Muscle layer of colon (tissue), 2 donors: ENCODE data around the gene PRM1.

Experiments used
- H3K27ac ChIP-seq: one replicate; pipeline ENCODE4 v1.7.0; 2013; ENCODE audit warnings: low read depth, mild to moderate bottlenecking, low read length, moderate library complexity
- H3K27me3 ChIP-seq, 2 donors: one replicate each; pipeline ENCODE4 v1.7.0; 2013; ENCODE audit warnings: low read length in 2 of 2, mild to moderate bottlenecking in 2 of 2; ENCODE audit not compliant: insufficient read depth in 2 of 2, control insufficient read depth in 1 of 2
- H3K36me3 ChIP-seq: one replicate; pipeline ENCODE4 v1.7.0; 2013; ENCODE audit warnings: mild to moderate bottlenecking, low read length; ENCODE audit not compliant: insufficient read depth
- H3K4me1 ChIP-seq: one replicate; pipeline ENCODE4 v1.7.0; 2013; ENCODE audit warnings: mild to moderate bottlenecking, low read length; ENCODE audit not compliant: insufficient read depth
- H3K4me3 ChIP-seq, 2 donors: one replicate each; pipeline ENCODE4 v1.7.0; 2013; ENCODE audit warnings: low read length in 2 of 2, low read depth in 1 of 2, mild to moderate bottlenecking in 1 of 2, moderate library complexity in 1 of 2
- H3K9ac ChIP-seq: one replicate; pipeline ENCODE4 v1.7.0; 2013; ENCODE audit warnings: low read length
- H3K9me3 ChIP-seq: one replicate; pipeline ENCODE4 v1.7.0; 2013; ENCODE audit warnings: mild to moderate bottlenecking, low read length
- donor health status: abdominal sarcoma.
- donor health status: Adenocarcinoma of cecum.

The PRM1 gene

GRCh38 chr16:11241480-11242204 lies 39.5 kb downstream of the PRM1 start:
- Histone ChIP-seq H3K9me3 (no peaks in the 10 kb centered on the region), H3K4me3 (no peak overlapping the region), H3K36me3 (no peaks in the 10 kb centered on the region), H3K4me1 (no peaks in the 10 kb centered on the region), H3K27me3 (no peaks in the 10 kb centered on the region), H3K27ac (no peak overlapping the region), H3K9ac (no peak overlapping the region)

- Histone ChIP-seq H3K36me3 (no peaks in the 10 kb centered on the region), H3K27me3 (no peaks in the 10 kb centered on the region), H3K4me1 (no peaks in the 10 kb centered on the region), H3K4me3 (no peak overlapping the region), H3K9me3 (no peaks in the 10 kb centered on the region), H3K27ac (no peak overlapping the region), H3K9ac (no peak overlapping the region)
Measured at GRCh38 chr16:11240636-11241473, 40.3 kb downstream of the PRM1 start.

- Histone ChIP-seq H3K9ac (no peak overlapping the region), H3K27ac (no peak overlapping the region), H3K27me3 (no peaks in the 10 kb centered on the region), H3K36me3 (no peaks in the 10 kb centered on the region), H3K9me3 (no peaks in the 10 kb centered on the region), H3K4me3 (no peak overlapping the region), H3K4me1 (no peaks in the 10 kb centered on the region)
Measured at GRCh38 chr16:11239644-11240632, 41.2 kb downstream of the PRM1 start.

- H3K27me3 ChIP-seq, result no peaks in the 10 kb centered on the region
- no peaks in the 10 kb centered on the region for H3K36me3 ChIP-seq
- no peak overlapping the region for H3K4me3 ChIP-seq
- H3K4me1 ChIP-seq, result no peaks in the 10 kb centered on the region
- no peaks in the 10 kb centered on the region for H3K9me3 ChIP-seq
- no peak overlapping the region for H3K27ac ChIP-seq
- no peak overlapping the region for H3K9ac ChIP-seq
Measured at GRCh38 chr16:11238272-11239202, 42.6 kb downstream of the PRM1 start.

- Histone ChIP-seq H3K4me3 (no peak overlapping the region), H3K9ac (no peak overlapping the region), H3K4me1 (no peaks in the 10 kb centered on the region), H3K27me3 (no peaks in the 10 kb centered on the region), H3K9me3 (no peaks in the 10 kb centered on the region), H3K27ac (no peak overlapping the region), H3K36me3 (no peaks in the 10 kb centered on the region)
Measured at GRCh38 chr16:11236461-11237254, 44.5 kb downstream of the PRM1 start.

GRCh38 chr16:11235703-11235991 lies 45.5 kb downstream of the PRM1 start:
- Histone ChIP-seq H3K27ac (no peak overlapping the region), H3K9ac (no peak overlapping the region), H3K27me3 (no peaks in the 10 kb centered on the region), H3K36me3 (no peaks in the 10 kb centered on the region), H3K4me3 (no peak overlapping the region), H3K9me3 (no peaks in the 10 kb centered on the region), H3K4me1 (no peaks in the 10 kb centered on the region)

- no peak overlapping the region for H3K4me3 ChIP-seq
- H3K4me1 ChIP-seq, result no peaks in the 10 kb centered on the region
- no peak overlapping the region for H3K9ac ChIP-seq
Measured at GRCh38 chr16:11234884-11235702, 46.0 kb downstream of the PRM1 start.

GRCh38 chr16:11233727-11234376 lies 47.3 kb downstream of the PRM1 start:
- Histone ChIP-seq H3K27me3 (no peaks in the 10 kb centered on the region), H3K9ac (no peak overlapping the region), H3K9me3 (no peaks in the 10 kb centered on the region), H3K4me1 (no peaks in the 10 kb centered on the region), H3K27ac (no peak overlapping the region), H3K4me3 (no peak overlapping the region), H3K36me3 (no peaks in the 10 kb centered on the region)

More at GRCh38 chr16:11234884-11235702, 46.0 kb downstream of the PRM1 start:
- Histone ChIP-seq H3K9me3 (no peaks in the 10 kb centered on the region), H3K27me3 (no peaks in the 10 kb centered on the region), H3K27ac (no peak overlapping the region), H3K36me3 (no peaks in the 10 kb centered on the region)
